Amniotic stem cell (primary cell): ENCODE measurements around the gene ERC1.

Source experiments
- DNase-seq: peaks from one replicate; lab custom pipeline; 2025; lab: John Stamatoyannopoulos, UW

ERC1 gene

DNA sequence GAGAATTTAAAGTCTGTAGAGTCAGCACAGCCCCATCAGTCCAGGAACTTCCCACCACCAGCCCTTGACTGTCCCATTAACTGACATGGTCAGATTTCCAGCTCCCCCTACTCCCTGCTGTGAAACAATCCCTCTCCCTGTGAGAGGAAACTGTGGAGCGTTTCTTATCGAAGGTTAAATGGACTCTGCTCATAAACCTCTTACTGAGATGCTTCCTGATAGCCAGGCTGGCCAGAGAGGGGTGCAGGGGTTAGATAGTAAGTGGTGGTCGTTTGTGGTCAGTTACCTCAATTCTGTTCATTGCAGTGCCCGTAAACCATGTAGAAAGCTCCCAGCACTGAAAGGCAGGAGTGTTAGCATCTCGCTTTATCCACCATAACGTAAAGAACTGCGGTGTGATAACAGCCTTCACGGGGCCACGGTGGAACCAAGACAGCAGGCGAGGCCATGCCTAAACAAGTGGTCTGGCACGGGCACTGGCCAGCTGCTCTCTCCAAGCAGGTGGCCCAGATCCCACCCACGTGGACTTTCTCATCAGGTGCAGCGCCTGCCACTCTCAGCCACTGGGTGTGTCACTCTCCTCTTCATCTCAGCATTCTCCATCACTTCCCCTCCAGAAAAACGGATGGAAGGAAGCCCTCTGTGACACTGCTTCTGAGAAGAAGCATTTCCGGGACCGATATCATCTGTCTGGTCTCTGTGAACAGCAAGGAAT, 501.1 kb downstream of the ERC1 start:
- DNase-seq = no peak

DNA sequence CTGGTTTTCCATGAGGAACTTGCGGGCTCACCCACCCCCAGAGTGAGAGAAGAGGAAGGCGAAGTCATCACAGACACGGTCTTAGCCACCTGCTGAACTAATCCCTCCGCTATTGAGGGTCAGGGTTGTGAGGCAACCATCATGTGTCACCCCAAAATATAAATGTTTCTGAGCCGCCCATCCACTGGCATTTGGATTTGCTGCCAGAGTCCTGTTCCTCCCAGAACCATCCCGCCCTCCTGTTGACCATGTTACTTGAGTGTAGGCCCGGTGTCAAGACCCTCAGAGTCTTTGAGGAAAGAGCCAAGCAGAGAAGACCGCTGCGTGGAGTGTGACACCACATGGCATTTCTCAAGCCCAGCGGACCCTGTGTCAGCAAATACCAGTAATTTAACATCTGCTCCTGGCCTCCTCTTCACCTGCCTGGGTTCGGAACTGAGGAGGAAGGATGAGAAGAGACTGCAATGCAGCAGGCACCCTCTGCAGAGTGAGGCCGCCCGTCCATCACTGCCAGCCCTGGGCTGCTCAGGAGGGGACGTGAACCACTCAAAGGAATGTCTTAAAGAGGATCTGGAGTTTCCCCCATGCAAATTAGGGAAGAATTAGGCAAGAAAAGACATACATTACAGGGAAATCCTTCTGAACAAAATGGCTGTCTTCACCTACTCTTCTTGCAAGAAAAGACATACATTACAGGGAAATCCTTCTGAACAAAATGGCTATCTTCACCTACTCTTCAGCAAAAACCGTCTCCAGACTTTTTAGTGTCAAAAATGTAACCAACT, 502.9 kb downstream of the ERC1 start:
- DNase-seq = no peak

DNA sequence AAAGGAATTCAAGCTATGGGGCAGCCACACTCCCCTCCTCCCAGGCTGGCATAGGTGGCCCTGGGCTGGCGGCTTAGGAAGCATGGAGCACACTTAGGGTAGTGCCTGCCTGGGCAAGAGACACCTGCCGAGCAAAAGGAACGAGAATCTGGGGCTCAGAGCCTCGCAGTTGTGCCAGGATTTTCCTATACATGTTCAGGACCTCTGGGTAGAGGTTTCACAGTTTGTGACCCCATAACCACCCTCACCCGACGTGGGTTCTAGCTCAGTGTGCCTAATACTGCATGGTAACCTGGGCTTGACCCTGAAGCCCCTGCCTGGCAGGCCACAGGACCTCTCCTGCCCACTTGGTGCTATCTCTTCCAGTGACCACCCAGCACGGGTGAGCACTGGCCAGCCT, 503.8 kb downstream of the ERC1 start:
- no peak for DNase-seq

DNA sequence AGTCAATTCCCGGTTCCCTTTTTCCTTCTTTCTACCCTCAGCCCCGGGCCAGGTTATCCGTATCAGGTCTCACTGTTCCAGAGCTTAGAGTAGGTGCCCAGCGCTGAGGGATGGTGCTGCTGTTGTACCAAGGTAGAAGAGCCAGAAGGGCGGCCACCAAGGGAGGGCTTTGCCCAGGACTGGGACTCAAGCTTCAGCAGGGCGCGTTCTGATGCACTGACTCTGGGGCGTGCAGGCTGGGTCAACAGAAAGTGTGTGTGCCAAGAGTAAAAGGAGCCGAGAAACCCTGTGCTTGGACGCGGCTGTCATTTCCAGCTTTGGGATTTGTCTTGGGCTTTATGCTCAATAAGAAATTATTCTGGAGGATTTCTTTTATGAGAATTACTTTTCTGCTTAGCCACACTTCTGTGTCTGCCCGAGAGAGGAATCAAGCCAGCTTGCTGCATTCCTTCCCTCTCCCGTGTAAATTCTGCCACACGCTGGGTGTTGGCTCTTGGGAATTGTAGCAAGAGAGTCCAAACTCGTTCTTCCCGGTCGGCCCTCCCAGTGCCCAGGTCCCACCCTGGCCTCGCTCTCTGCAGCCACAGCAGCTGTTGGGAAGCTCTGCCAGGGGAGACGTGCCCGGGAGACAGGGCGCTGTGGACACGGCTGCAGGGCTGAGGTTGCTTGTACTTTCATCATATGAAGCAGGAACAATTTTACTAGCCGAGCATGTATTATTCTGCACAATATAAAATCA, 505.3 kb downstream of the ERC1 start:
- no peak for DNase-seq

DNA sequence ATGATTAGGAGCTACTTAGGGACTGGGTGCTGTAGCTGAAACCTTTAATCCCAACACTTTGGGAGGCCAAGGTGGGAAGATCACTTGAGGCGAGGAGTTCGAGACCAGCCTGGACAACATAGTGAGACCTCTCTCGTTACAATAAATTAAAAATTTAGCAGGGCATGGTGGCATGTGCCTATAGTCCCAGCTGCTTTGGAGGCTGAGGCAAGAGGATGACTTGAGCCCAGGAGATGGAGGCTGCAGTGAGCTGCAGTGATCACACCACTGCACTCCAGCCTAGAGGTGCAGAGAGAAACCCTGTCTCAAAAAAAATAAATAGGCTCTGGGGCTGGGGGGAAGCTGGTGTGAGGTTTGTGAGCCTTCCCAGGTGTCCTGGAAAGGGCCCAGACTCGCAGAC, 506.1 kb downstream of the ERC1 start:
- DNase-seq = no peak

DNA sequence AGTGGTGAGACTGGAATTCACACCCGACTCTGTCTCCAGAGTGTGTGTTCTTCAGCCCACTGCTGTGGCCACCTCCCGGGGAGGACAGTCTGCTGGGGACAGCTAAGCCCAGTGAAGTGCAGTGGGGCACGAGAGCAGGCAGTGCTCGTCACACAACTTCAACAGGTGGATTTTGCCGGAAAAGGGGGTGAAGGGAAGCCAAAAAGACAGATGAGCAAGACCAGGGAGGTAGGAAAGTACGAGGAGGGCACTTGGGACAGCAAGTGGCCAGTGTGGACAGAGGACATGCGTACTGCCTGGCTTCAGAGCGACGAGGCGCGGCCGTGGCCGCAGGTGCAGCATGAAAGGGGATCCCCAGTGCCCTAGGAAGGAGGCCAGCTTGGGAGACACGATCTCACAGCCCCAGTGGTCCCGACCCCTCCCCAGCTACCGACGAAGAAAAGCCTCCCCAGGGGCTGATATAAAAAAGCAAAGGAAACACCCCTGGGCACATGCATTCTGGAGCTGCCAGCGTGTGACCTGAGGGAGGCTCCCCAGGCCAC, 507.2 kb downstream of the ERC1 start:
- DNase-seq = no peak

DNA sequence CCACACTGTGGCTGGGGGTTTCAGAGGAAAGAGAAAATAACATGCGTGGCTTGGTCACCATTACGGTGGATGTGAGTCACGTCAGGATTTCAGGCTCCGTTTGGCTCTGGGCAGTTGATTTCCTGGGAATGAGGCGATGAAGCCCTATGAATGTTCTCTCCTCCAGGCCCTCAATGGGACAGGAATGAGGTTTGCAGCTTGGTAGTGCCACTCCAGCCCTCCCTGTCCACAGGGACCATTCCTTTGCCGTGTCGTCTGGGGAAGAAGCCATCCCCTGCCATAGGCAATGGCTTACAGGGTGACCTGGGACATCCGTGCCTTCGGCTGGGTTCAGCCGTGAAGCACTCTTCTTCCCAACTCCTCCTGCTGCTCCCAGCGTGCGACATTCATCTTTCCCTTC, 508.3 kb downstream of the ERC1 start:
- DNase-seq = no peak

DNA sequence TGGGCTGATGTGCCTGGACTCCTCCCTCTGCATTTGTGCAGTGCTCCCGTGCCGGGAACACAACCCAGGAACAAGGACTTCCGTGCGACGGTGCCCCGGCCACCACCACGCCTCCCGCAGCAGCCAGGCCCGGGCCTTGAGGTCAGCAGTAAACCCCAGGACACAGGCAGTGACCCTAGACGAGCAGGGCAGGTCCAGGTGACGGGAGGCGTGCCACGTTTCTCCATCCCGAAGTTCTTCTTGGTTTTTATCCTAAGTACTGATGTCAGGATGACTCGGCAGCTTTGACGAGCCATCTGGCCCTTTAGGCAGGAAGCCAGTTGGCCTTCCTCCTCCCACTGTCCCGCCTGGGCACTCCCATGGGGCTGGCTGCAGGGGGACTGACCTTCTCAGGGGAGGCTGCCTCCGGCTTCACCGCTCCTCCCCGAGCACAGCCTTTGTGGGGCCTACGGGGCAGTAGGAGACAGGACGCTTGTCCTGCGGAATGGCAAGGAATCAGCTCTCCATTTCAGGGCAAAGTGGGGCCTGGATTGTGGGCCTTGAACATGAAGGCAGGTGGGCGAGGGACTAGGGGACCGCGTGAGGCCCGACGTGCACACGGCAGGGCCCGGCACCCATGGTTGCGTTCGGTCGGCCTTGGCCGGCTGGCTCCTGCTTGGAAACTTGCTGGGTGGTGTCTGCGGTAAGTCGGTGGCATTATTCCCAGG, 509.2 kb downstream of the ERC1 start:
- DNase-seq = no peak

DNA sequence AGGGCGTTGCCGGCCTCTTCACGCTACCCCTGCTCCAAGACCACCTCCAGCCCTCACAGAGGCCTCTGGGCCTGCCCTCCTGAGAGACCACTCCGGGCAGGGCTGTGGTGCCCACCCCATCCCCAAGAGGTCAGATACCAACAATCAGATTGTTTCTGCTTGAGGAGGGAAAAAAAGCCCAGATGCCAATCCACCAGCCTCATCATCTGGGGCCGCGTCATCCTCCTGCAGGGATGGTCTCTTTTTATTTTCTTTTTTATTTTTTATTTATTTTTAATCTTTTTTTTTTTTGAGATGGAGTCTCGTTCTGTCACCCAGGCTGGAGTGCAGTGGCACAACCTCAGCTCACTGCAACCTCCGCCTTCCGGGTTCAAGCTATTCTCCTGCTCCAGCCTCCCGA, 510.0 kb downstream of the ERC1 start:
- DNase-seq = no peak

DNA sequence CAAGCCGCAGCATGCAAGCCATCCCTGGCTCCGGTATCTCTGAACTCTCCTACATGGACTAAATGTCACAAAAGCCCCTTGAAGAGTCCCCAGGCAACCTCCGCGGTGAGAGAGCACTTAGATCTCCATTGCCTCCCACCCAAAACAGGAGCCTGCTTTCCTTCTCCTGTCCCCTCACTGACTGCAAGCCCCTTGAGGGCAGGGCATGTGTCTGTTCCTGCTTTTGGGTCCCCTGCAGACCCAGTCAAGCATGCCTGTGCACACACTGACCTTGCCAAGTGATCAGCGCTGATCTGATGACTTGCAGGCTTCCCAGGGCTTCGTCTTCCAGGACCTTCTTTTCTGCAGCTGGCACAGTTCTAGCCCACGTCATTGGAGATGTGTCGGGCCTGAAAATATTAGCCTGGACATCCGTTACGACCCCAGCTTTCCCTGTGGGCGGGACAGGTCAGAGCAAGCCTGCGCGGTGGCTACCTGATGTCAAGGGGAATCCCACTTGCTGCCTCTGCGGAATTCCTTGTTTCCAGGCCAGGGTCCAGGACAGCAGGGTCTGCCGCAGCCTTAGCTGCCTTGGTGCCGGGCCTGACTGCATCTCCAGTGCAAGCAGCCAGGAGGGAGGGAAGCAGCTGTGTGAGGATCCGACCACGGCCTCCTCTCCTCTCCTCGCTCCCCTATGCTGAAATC, 510.8 kb downstream of the ERC1 start:
- DNase-seq = no peak

DNA sequence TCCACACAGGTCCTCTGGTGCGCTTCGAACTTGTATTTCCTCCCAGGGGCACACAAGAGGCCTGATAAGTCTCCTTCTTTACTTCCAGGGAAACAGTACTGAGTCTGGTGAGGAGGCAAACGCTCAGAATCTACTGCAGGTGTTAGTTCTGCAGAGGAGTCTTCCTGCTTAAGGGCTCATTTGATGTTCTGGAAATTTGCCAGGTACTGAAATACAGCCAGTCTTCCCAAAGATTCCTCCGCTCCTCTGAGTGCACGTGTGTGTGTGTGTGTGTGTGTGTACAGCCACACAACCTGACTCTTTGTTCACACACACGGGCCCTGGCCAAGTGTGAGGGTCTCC, 511.3 kb downstream of the ERC1 start:
- no peak for DNase-seq

DNA sequence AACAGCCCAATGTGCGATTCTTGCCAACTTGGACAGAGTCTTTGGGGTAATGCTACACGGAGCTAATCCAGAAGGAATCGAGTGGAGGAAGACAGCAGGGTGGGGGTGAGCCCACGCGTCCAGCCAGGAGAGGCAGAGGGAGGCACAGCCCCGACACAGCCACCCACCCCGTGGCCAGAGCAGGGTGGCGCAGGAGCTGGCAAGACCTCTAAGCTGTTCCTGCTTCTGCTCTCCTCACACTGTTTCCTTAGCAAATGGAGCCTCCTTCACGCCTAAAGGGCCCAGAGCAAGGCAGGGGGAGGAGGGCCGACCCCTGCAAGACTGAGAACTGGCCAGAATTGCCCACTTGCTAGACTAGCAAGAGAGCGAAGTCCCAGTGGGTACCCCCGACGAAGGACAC, 511.8 kb downstream of the ERC1 start:
- DNase-seq = no peak

DNA sequence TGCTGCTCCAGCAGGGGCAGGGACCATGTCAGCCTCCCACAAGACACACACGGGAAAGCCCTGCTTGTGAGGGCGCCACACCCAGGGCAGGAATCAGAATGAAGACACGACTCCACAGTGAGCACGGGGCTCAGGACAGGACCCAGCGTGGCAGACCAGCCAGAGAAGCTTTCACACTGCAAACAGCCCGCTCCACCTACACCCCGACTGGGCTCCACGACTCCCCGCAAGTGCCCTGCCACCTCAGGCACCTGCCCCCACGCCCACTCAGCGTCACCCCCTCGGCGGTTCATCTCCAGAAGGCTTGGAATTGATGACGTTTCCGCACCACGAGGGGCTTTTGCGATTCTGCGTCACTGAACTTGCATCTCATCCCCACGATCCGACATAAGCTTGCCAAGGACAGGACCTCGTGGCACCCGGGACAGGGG, 512.3 kb downstream of the ERC1 start:
- DNase-seq = no peak

DNA sequence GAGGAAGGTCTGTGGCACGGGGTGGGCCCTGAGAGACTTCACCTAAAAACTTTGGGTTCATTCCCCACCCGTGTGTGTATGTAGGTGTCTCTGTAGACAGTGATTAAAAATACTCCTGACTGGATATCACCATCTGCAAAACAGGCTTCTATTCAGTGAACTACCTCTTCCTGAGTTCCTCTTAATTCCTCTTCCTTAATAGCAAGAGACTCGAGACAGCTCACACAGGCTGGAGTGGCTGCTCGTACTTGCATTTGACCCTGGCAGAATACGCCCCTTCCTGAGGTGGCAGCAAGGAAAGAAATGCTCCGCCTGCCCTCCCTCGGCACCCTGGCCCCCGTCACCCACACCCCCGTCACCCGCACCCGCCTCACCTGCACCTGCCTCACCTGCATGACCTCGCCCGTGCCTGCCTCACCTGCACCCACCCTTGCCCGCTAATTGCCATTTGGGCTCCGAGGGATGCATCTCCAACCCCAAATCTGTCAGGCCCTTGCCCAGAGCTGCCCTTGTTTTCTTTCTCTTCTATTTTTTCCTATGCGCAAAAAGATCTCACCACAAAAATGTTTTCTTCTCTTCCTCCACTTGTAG, 513.4 kb downstream of the ERC1 start:
- DNase-seq = no peak

DNA sequence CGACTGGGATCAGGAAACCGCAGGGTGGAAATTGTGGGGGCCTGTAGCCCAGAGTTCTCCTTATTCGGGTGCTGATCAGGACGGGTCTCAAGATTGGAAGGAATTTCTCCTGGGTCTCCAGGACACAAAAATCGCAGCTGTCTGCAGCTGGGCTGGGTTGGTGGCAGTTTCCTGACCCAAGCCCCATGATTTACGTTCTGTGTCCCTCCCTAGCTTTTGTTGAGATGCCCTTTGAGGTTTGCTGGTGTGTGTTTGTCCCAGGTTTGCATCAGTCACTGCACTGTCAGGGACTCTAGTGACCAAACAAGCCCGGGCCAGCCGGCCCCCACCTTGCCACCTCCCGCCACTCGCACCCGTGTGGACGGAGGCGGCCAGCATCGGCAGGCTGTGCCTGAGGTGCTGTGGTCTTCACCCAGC, 513.9 kb downstream of the ERC1 start:
- no peak for DNase-seq

DNA sequence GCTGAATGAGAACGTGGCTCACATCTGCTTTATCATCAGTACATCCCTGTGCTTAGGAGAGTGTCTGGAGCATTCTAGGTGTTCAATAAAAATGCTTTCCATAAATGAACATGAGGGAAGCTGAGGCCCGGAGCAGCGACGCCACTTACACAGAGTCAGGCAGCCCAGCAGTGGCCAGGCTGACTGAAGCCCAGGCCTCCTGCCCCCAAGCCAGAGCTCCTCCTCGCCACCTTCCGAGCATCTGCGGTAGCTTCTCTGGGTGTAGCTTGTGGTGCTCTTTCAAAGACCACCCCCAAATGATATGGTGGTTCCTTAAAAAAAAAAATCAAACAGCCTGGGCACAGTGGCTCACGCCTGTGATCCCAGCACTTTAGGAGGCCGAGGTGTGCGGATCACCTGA, 514.6 kb downstream of the ERC1 start:
- DNase-seq = no peak

DNA sequence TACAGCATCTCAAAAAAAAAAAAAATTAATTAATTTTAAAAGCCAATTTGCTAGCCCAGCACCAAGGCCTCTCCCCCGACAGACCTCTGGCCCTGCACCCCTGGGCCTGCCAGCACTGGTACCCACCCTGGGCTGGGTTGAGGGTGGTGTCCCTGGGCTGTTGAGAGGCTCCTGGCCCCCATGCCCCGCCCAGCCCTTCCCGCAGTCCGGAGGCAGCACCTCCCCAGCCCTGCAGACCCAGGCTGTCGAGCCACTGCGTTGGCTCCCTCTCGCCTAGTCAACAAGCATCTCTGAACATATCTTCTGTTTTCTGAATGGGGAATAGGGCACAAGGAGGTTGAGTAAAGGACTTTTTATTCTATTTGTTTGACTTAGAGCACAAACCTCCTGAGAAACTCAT, 516.3 kb downstream of the ERC1 start:
- no peak for DNase-seq

DNA sequence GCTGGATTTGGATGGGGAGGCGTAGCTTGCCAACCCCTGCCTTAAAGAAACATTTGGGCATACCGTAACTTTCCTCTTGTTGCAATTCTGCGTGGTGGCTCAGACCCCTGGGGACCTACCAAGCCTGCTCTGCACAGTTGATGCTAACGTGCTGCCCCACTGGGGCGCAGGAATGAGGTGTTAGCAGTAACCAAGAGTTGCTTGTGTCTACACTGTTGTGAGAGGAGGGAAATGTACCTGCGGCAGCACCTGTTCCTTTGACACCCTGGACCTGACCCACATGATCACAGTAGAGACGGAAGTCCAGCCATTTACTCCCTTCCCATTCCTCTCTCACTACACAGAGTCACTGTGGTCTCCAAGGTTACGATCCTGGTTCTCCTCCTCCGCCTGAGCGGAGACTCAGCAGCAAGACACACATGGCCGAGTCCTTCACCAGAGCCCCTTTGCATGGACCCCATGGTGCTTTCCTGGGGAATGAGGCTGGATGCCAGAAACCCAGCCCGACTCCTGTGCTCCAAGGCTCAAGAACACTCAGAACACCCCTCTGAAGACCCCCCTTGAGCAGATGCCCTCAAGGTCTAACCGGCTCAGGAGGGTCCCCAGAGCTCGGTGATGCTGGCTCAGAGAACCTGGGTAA, 518.5 kb downstream of the ERC1 start:
- DNase-seq = no peak

DNA sequence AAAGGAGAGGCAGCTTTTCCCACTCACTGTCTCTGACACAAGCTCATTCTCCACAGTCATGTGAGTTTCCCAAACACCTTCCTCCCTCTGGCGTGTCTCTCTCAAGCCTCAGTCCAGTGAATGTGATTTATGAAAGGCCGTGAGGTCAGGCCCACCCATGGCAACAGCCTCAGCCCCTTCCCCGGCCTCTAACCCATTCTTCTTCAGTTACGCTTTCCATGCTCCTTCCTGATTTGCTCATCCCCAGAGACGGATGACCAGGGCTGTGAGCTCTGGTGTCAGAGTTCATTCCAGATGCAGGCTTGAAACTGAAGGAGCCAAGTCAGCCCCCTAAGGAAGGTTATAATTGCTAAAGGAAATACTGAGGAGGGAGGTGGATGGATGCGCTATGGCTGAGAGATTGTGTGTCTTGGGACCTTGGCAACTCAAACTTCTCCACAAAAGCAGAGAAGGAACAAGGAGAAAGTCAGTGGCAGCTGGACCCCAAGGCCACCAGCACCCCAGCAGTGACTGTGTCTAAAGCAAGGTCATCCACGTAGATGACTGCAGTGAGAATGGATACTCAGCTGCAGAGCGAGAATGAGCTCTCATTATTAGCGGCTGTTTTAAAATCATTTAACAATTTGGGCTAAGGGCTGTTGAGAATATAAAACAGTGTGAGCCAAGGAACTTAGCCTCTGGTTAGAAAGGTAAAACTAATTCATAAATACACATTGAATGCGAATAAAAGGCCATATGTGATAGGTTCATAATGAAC, 519.2 kb downstream of the ERC1 start:
- DNase-seq = no peak

DNA sequence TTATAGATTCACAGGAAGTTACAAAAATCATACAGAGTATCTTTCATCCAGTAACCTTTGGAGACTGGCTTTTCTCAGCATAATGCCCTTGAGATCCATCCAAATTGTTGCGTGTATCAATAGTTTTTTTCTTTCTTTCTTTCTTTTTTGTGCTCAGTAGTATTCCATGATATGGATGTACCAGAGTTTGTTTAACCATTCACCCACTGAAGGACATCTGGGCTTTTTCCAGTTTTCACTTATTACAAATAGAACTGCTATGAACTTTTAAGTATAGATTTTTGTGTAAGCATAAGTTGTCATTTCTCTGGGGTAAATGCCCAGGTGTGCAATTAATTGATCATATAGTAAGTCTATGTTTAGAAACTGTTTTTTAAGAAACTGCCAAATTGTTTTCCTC, 524.0 kb downstream of the ERC1 start:
- DNase-seq = no peak
